ENCODE data around the gene SMIM10L2A.
A peak's percentile ranks its signal among the peaks of the same experiment; 100 is the strongest.
"Not testable (repeated sequence)": the region's sequence is repeated elsewhere in the genome, so short reads cannot be mapped to it uniquely, and the experiment has no call there.

The SMIM10L2A gene

GRCh38 chrX:135421932-135422809 is at the start of gene SMIM10L2A:
Gene SMIM10L2A (plus strand): TSS chrX:135421944. CDS start chrX:135422132, 188 bp downstream.
- DNase-seq (ENCODE audit: low read depth in 2 of 3, low spot score in 1 of 3): no peak

- DNase-seq (ENCODE audit: low read depth in 2 of 3, low spot score in 1 of 3): no peak
Observed at GRCh38 chrX:135373357-135373756, 48.4 kb upstream of the SMIM10L2A start.

- DNase-seq (ENCODE audit: low read depth in 2 of 3, low spot score in 1 of 3): no peak
Observed at GRCh38 chrX:135382260-135382659, 39.5 kb upstream of the SMIM10L2A start.

- DNase-seq (ENCODE audit: low read depth in 2 of 3, low spot score in 1 of 3): no peak
Observed at GRCh38 chrX:135383249-135383648, 38.5 kb upstream of the SMIM10L2A start.

- peak in 2 of 3 donors; percentile 5 to 6 for DNase-seq (ENCODE audit: low read depth in 2 of 3, low spot score in 1 of 3)
Observed at GRCh38 chrX:135384161-135384836, 37.4 kb upstream of the SMIM10L2A start.

GRCh38 chrX:135388841-135389240 is 32.9 kb upstream of the SMIM10L2A start:
- DNase-seq (ENCODE audit: low read depth in 2 of 3, low spot score in 1 of 3): no peak

GRCh38 chrX:135389243-135389642 is 32.5 kb upstream of the SMIM10L2A start:
- DNase-seq (ENCODE audit: low read depth in 2 of 3, low spot score in 1 of 3): no peak

- DNase-seq (ENCODE audit: low read depth in 2 of 3, low spot score in 1 of 3): no peak
Observed at GRCh38 chrX:135389717-135390116, 32.0 kb upstream of the SMIM10L2A start.

- no peak for DNase-seq (ENCODE audit: low read depth in 2 of 3, low spot score in 1 of 3)
Observed at GRCh38 chrX:135391734-135392133, 30.0 kb upstream of the SMIM10L2A start.

GRCh38 chrX:135393051-135393450 is 28.7 kb upstream of the SMIM10L2A start:
- DNase-seq (ENCODE audit: low read depth in 2 of 3, low spot score in 1 of 3): no peak

GRCh38 chrX:135395064-135395463 is 26.7 kb upstream of the SMIM10L2A start:
- no peak for DNase-seq (ENCODE audit: low read depth in 2 of 3, low spot score in 1 of 3)

- DNase-seq (ENCODE audit: low read depth in 2 of 3, low spot score in 1 of 3): no peak
Observed at GRCh38 chrX:135396109-135396508, 25.6 kb upstream of the SMIM10L2A start.

- DNase-seq (ENCODE audit: low read depth in 2 of 3, low spot score in 1 of 3): no peak
Observed at GRCh38 chrX:135396566-135396965, 25.2 kb upstream of the SMIM10L2A start.

GRCh38 chrX:135397652-135398051 is 24.1 kb upstream of the SMIM10L2A start:
- DNase-seq (ENCODE audit: low read depth in 2 of 3, low spot score in 1 of 3): no peak

- DNase-seq (ENCODE audit: low read depth in 2 of 3, low spot score in 1 of 3): no peak
Observed at GRCh38 chrX:135403374-135403773, 18.4 kb upstream of the SMIM10L2A start.

- DNase-seq (ENCODE audit: low read depth in 2 of 3, low spot score in 1 of 3): not testable (repeated sequence)
Observed at GRCh38 chrX:135406428-135406827, 15.3 kb upstream of the SMIM10L2A start.

GRCh38 chrX:135408794-135409193 is 12.9 kb upstream of the SMIM10L2A start:
- DNase-seq (ENCODE audit: low read depth in 2 of 3, low spot score in 1 of 3): no peak

- no peak for DNase-seq (ENCODE audit: low read depth in 2 of 3, low spot score in 1 of 3)
Observed at GRCh38 chrX:135410861-135411627, 10.7 kb upstream of the SMIM10L2A start.

- no peak for DNase-seq (ENCODE audit: low read depth in 2 of 3, low spot score in 1 of 3)
Observed at GRCh38 chrX:135411893-135412292, 9.9 kb upstream of the SMIM10L2A start.

- no peak for DNase-seq (ENCODE audit: low read depth in 2 of 3, low spot score in 1 of 3)
Observed at GRCh38 chrX:135416546-135416945, 5.2 kb upstream of the SMIM10L2A start.

- DNase-seq (ENCODE audit: low read depth in 2 of 3, low spot score in 1 of 3): no peak
Observed at GRCh38 chrX:135420831-135421230, 913 bp upstream of the SMIM10L2A start.

GRCh38 chrX:135421537-135421931 is 210 bp upstream of the SMIM10L2A start:
- DNase-seq (ENCODE audit: low read depth in 2 of 3, low spot score in 1 of 3): peak; percentile 70 to 88 (median 80)
